PC-9 (cell line): ENCODE measurements around the gene ZNRF3.

ENCODE experiments used
- CTCF ChIP-seq: fragments of 200-600 bp; sonication (generic); conservative IDR thresholded peaks from 2 replicates; pipeline ENCODE4 v1.6.1; 2017; ENCODE audit warnings: mixed run types, antibody characterized with exemption, mild to moderate bottlenecking, moderate library complexity
- EZH2 ChIP-seq: fragments of 200-600 bp; sonication (generic); IDR thresholded peaks from 2 replicates; pipeline ENCODE4 v1.8.0; 2017; ENCODE audit warnings: antibody characterized with exemption, low read depth

- TF ChIP-seq CTCF: no peak
- TF ChIP-seq EZH2: no peak
Measured at GRCh38 chr22:28933321-28933720, 49.9 kb downstream of the ZNRF3 start.
